ENCODE data around the gene PKP2. TPM values are rescaled to one million over a fixed set of nuclear protein-coding genes. Genes with fewer than 3 reads are reported as not detected.

Gene PKP2
- total and polyA plus RNA-seq, 2 donors (not counting 3 experiments of a cell fraction or from before 2014, with no cell fraction given) = 1.4 to 6.5 TPM

GRCh38 chr12:32826807-32827412, 69.7 kb downstream of the PKP2 start:
- no peaks in the 10 kb centered on the region for H3K9me1 ChIP-seq (replicated peaks; ENCODE audit: control insufficient read depth, extremely low read depth, insufficient read depth, low read length)
- H3K4me2 ChIP-seq (ENCODE audit: insufficient read depth, low read length) = no peak overlapping the region
- ChIA-PET CTCF (interaction anchor here (1.5 kb wide), 1 partner anchor 15 kb away, joined by 3 read pairs; no protein-coding TSS in a partner anchor), POLR2A (no interaction called here)
- H3K9ac ChIP-seq (replicated peaks; ENCODE audit: extremely low read depth, insufficient read depth, low read length) = no peak overlapping the region
- FAIRE-seq = no peak
- no peaks in the 10 kb centered on the region for H3K79me2 ChIP-seq (ENCODE audit: control insufficient read depth, insufficient read depth, low read length)
- no peaks in the 10 kb centered on the region for H4K20me1 ChIP-seq (replicated peaks; ENCODE audit: control insufficient read depth, extremely low read depth, insufficient read depth, low read length)
- H3K4me1 ChIP-seq (ENCODE audit: control insufficient read depth, extremely low read depth, insufficient read depth, low read length) = no peaks in the 10 kb centered on the region
- no TSS peak for BruUV-seq (replicated peaks)
- no peak overlapping the region for H2AFZ ChIP-seq (ENCODE audit: low read depth, low read length)
- intact Hi-C loops (cut with micrococcal nuclease) (no loop called here), dilution Hi-C loops (cut with MboI; ENCODE audit: extremely low pct_ligation_motif_present, low sequenced_read_pairs) (no loop called here)
- TF ChIP-seq MYC (IDR thresholded peaks at IDR 0.05; ENCODE audit: low read depth, low read length) (no peak), JUN (IDR thresholded peaks at IDR 0.05; ENCODE audit: borderline replicate concordance, insufficient read depth, insufficient read length, low read depth) (no peak), POLR2AphosphoS5 (IDR thresholded peaks at IDR 0.05; ENCODE audit: insufficient read depth, low read depth, low read length) (no peak), GATA2 (IDR thresholded peaks at IDR 0.05; ENCODE audit: insufficient read depth, insufficient read length, low read depth, low read length) (no peak)
- TF ChIP-seq, protein P1, sequence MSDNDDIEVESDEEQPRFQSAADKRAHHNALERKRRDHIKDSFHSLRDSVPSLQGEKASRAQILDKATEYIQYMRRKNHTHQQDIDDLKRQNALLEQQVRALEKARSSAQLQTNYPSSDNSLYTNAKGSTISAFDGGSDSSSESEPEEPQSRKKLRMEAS (IDR thresholded peaks at IDR 0.05; ENCODE audit: insufficient read depth, insufficient read length) = no peak
- H3K36me3 ChIP-seq (ENCODE audit: control insufficient read depth in 2 of 2, extremely low read depth in 1 of 2, insufficient read depth in 2 of 2, low read length in 2 of 2) = no peaks in the 10 kb centered on the region
- no peaks in the 10 kb centered on the region for H3K9me3 ChIP-seq (replicated peaks; ENCODE audit: control insufficient read depth, insufficient read depth, low read length)
- no peak overlapping the region for H3K27ac ChIP-seq (ENCODE audit: insufficient read depth, low read depth, low read length)
- no peak overlapping the region for H3K4me3 ChIP-seq (replicated peaks in 1 of 3; ENCODE audit: insufficient read depth in 1 of 3, low read depth in 1 of 3, low read length in 3 of 3)
- no peak for DNase-seq (ENCODE audit: low read depth, low spot score)
- H3K27me3 ChIP-seq (ENCODE audit: control insufficient read depth in 2 of 2, insufficient read depth in 2 of 2, low read length in 2 of 2) = no peaks in the 10 kb centered on the region

DNA sequence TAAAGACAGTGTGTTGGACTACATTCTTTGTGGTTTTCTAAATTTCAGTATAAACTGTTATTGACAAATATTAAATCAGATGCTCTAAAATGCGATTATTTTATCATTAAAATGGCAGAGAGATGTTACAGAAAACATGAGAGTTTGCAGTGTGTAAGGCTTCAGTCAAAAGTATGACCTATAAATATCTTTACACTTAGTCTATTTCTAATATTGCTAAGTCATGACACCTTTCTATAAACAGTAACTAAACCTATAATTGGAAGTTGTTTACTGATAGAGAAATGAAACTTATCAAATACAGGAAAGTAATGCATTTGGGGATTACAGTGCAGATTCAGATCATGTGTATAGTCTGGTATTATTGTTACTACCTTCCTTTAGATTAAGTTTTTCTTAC, 72.0 kb downstream of the PKP2 start:
- POLR2A ChIA-PET = no interaction called here
- Histone ChIP-seq H2AFZ (ENCODE audit: low read depth, low read length) (no peak overlapping the region), H3K9me3 (replicated peaks; ENCODE audit: control insufficient read depth, insufficient read depth, low read length) (no peaks in the 10 kb centered on the region), H3K4me3 (replicated peaks in 1 of 3; ENCODE audit: insufficient read depth in 1 of 3, low read depth in 1 of 3, low read length in 3 of 3) (no peak overlapping the region), H3K9me1 (replicated peaks; ENCODE audit: control insufficient read depth, extremely low read depth, insufficient read depth, low read length) (no peaks in the 10 kb centered on the region), H3K9ac (replicated peaks; ENCODE audit: extremely low read depth, insufficient read depth, low read length) (no peak overlapping the region), H3K79me2 (ENCODE audit: control insufficient read depth, insufficient read depth, low read length) (no peaks in the 10 kb centered on the region), H3K27ac (ENCODE audit: insufficient read depth, low read depth, low read length) (no peak overlapping the region), H3K36me3 (ENCODE audit: control insufficient read depth in 2 of 2, extremely low read depth in 1 of 2, insufficient read depth in 2 of 2, low read length in 2 of 2) (no peaks in the 10 kb centered on the region), H3K4me2 (ENCODE audit: insufficient read depth, low read length) (no peak overlapping the region), H3K27me3 (ENCODE audit: control insufficient read depth in 2 of 2, insufficient read depth in 2 of 2, low read length in 2 of 2) (no peaks in the 10 kb centered on the region), H3K4me1 (ENCODE audit: control insufficient read depth, extremely low read depth, insufficient read depth, low read length) (no peaks in the 10 kb centered on the region), H4K20me1 (replicated peaks; ENCODE audit: control insufficient read depth, extremely low read depth, insufficient read depth, low read length) (no peaks in the 10 kb centered on the region)
- intact Hi-C loops (cut with micrococcal nuclease) (no loop called here), dilution Hi-C loops (cut with MboI; ENCODE audit: extremely low pct_ligation_motif_present, low sequenced_read_pairs) (no loop called here)
- no TSS peak for BruUV-seq (replicated peaks)
- FAIRE-seq (no peak), DNase-seq (ENCODE audit: low read depth, low spot score) (no peak)
- TF ChIP-seq JUN (IDR thresholded peaks at IDR 0.05; ENCODE audit: borderline replicate concordance, insufficient read depth, insufficient read length, low read depth) = no peak
- TF ChIP-seq, protein P1 (IDR thresholded peaks at IDR 0.05; ENCODE audit: insufficient read depth, insufficient read length) = no peak
- TF ChIP-seq EZH2 (IDR thresholded peaks at IDR 0.05; ENCODE audit: borderline replicate concordance, low read depth, low read length, severe bottlenecking) = no peak
- TF ChIP-seq FOS (IDR thresholded peaks at IDR 0.05; ENCODE audit: borderline replicate concordance, insufficient read depth, low read length) = no peak
- TF ChIP-seq, protein P2, sequence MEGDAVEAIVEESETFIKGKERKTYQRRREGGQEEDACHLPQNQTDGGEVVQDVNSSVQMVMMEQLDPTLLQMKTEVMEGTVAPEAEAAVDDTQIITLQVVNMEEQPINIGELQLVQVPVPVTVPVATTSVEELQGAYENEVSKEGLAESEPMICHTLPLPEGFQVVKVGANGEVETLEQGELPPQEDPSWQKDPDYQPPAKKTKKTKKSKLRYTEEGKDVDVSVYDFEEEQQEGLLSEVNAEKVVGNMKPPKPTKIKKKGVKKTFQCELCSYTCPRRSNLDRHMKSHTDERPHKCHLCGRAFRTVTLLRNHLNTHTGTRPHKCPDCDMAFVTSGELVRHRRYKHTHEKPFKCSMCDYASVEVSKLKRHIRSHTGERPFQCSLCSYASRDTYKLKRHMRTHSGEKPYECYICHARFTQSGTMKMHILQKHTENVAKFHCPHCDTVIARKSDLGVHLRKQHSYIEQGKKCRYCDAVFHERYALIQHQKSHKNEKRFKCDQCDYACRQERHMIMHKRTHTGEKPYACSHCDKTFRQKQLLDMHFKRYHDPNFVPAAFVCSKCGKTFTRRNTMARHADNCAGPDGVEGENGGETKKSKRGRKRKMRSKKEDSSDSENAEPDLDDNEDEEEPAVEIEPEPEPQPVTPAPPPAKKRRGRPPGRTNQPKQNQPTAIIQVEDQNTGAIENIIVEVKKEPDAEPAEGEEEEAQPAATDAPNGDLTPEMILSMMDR (IDR thresholded peaks at IDR 0.05; ENCODE audit: extremely low read depth in 1 of 2, insufficient read depth in 1 of 2, low read depth in 1 of 2, low read length in 2 of 2) = no peak
- no peak for TF ChIP-seq MYC (IDR thresholded peaks at IDR 0.05; ENCODE audit: low read depth, low read length)
- no peak for TF ChIP-seq POLR2A (IDR thresholded peaks at IDR 0.05; ENCODE audit: low read depth, low read length)
- TF ChIP-seq POLR2AphosphoS5 (IDR thresholded peaks at IDR 0.05; ENCODE audit: insufficient read depth, low read depth, low read length) = no peak
- no peak for TF ChIP-seq GATA2 (IDR thresholded peaks at IDR 0.05; ENCODE audit: insufficient read depth, insufficient read length, low read depth, low read length)
- CTCF ChIA-PET = no interaction called here
